ENCODE results near the gene ETNPPL.

Gene ETNPPL

DNA sequence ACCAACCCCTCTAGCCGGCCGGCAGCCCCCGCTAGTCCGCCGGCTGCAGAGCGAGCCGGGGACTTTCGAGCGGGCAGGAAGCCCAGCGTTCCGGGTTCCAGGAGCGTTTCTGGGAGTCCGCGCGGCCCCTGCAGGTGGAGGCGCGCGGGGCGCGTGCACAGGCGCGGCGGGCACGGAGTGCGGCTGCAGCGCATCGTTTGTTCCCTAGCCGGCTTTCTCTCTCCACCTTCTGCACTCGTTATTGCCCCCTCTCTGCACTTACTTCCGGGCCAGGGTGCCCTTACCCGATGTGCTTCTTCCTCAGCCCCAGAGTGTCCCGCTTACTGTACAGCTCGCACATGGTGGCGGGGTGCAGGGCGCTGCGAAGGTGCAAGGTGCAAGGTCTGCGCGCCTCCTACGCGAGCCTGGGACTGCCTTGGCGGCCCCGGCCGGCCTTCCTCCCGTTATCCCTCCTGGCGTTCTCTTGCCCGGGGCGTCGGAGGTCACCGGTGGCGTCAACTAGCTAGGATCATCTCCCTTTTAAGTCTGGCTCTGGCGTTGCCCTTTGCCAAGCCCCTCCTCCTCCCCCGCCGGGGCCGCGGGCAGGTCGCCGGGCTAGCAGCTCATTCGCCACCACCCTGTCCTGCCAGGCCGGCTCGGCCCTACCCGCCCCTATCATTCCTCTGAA lies at the start of gene ETNPPL:
Gene ETNPPL (minus strand): TSS at position 495 of the 667 bp plus-strand sequence. CDS start 155 bp downstream, at position 340.
- no peak for DNase-seq (ENCODE audit: low read depth in 2 of 2)

- DNase-seq (ENCODE audit: low read depth in 2 of 2): no peak
Measured at GRCh38 chr4:108811486-108811885, 48.6 kb upstream of the ETNPPL start.

- DNase-seq (ENCODE audit: low read depth in 2 of 2): no peak
Measured at GRCh38 chr4:108810087-108810486, 47.2 kb upstream of the ETNPPL start.

DNA sequence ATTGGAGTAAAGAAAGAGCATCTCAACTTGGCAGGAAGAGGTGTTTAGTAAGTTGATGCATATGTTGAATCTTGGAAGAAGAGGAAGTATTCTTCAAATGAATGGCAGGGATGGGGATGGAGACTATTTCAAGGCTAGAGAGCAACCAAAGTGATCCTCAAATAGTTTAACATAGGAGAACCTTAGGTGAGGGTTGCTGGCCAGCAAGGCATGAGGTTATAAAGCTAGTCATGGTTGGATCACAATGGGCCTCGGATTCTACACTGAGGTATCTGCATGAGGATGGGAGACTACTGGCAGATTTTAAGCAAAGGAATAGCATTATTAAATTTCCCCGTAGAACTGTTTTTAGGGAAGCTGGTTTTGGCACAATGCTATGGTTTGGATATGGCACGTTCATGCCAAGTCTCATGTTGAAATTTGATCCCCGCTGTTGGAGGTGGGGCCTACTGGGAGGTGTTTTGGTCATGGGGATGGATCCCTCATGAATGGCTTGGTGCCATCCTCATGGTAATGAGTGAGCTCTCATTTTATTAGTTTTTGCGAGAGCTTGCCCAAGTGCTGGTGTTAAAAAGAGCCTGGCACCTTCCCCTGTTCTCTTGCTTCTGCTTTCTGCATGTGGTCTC lies 41.9 kb upstream of the ETNPPL start:
- no peak for DNase-seq (ENCODE audit: low read depth in 2 of 2)

DNA sequence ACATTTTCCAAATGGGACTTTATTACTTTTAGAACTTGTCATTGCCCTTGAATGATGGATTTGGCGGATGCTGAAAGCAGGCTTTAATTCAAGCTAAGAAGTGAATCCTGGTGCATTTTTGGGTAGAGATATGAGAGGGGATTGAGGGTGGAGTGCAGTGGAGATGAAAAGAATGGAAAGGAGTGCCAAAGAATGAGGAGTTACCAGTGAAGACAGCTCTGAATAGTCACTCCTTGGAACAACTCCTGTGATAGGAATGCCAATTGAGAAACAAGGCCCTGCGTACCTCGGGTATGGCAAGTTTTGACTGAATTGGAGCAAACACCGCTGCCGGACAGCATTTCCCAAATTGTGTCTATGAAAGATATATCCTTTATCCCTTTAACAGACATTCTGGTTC lies 36.5 kb upstream of the ETNPPL start:
- no peak for DNase-seq (ENCODE audit: low read depth in 2 of 2)

DNA sequence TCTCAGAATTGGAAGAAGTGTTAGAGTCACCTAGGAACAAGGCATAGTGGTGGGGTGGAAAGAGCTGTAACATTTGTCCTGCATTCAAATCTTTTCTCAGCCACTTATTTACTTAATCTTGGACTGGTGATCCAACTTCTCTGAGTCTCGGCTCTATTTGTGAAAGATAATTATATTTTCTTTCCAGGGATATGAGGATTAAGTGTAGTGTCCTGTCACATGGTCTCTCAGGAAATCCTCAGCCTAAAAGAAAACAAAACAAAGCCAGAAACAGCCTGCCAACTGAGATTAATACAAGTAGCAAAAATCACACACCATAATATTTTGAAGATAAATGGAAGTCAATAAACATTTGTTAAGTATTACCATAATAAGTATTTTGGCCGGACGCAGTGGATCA lies 33.3 kb upstream of the ETNPPL start:
- no peak for DNase-seq (ENCODE audit: low read depth in 2 of 2)

- no peak for DNase-seq (ENCODE audit: low read depth in 2 of 2)
Measured at GRCh38 chr4:108795733-108796132, 32.9 kb upstream of the ETNPPL start.

DNA sequence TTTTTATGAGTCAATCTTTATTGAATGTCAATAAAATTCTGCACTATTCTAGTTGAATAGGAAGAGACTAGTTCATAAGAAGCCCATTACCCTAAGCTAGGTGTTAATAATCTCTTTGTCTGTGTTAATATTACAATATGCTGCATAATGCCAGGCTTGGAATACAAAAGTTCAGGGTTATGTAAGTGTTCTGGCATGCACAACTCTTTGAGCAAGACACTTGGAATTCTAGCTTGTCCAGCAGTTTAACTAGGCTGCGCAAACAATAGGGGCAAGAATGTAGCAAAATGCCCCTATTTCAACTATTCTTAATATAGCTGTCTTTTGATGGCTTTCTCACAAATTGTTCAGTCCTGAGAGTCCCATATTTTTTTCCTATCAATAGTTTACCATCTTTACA lies 31.3 kb upstream of the ETNPPL start:
- DNase-seq (ENCODE audit: low read depth in 2 of 2): no peak

DNA sequence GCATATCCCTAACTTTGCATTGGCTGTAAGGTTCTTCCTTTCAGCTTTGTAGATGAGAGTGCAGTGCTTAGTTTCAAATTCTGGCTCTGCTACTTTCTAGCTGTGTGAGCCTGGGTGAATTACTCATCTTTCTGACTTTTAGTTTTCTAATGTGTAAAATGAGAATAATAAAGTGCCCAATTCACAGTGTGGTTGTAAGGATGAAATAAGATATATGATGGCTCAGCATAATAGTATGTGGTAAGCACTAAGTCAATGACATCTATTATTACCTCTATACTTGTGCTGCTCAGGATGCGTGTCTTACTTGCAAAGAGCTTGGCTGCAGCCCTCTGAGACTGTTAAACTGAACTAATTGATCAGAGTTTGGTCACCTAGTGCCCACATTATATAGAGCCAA lies 30.6 kb upstream of the ETNPPL start:
- no peak for DNase-seq (ENCODE audit: low read depth in 2 of 2)

DNA sequence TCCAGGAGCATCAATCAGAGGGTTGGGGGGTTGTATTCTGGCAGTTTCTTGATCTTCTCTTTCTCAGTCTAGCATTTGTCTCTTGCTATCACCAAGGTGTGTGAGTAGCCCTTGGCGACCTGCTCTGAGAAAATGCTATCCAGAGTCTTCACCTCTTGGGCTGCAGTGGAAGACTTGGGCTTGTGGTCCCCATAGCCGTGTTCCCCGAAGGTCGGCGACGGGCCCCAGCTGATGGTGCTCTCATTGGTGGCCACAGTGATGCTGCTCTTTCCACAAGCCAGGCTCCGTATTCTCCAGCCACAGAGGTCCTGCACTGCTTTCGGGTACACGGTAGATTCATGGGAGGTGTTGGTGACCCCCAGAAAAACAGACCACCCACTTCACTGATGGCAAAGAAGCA lies 25.9 kb upstream of the ETNPPL start:
- DNase-seq (ENCODE audit: low read depth in 2 of 2): no peak

GRCh38 chr4:108787724-108788123 lies 24.9 kb upstream of the ETNPPL start:
- no peak for DNase-seq (ENCODE audit: low read depth in 2 of 2)

GRCh38 chr4:108787106-108787505 lies 24.3 kb upstream of the ETNPPL start:
- no peak for DNase-seq (ENCODE audit: low read depth in 2 of 2)

DNA sequence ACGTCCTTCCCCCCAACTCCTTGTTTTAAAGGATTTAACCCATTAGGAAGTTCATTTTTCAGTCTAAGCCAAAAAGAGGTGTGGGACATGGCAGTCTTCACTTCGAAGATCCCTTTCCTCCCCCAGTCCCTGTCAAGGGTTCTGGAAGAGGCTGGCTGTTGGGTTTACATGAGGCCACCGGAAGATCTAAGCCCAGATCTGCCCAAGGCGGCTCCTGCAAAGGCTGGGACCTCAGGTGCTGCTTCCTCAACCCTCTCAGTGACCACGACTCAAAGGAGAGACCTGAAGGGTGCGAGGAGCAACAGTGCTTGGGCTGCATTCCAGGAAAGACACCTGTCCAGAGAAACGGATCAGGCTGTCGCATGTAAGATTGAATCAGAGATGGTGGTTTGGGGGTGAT lies 23.5 kb upstream of the ETNPPL start:
- DNase-seq (ENCODE audit: low read depth in 2 of 2): no peak

GRCh38 chr4:108783665-108784463 lies 21.0 kb upstream of the ETNPPL start:
- DNase-seq (ENCODE audit: low read depth in 2 of 2): no peak

GRCh38 chr4:108779958-108780357 lies 17.1 kb upstream of the ETNPPL start:
- no peak for DNase-seq (ENCODE audit: low read depth in 2 of 2)

GRCh38 chr4:108777388-108777787 lies 14.5 kb upstream of the ETNPPL start:
- no peak for DNase-seq (ENCODE audit: low read depth in 2 of 2)

GRCh38 chr4:108775921-108776320 lies 13.1 kb upstream of the ETNPPL start:
- DNase-seq (ENCODE audit: low read depth in 2 of 2): no peak

DNA sequence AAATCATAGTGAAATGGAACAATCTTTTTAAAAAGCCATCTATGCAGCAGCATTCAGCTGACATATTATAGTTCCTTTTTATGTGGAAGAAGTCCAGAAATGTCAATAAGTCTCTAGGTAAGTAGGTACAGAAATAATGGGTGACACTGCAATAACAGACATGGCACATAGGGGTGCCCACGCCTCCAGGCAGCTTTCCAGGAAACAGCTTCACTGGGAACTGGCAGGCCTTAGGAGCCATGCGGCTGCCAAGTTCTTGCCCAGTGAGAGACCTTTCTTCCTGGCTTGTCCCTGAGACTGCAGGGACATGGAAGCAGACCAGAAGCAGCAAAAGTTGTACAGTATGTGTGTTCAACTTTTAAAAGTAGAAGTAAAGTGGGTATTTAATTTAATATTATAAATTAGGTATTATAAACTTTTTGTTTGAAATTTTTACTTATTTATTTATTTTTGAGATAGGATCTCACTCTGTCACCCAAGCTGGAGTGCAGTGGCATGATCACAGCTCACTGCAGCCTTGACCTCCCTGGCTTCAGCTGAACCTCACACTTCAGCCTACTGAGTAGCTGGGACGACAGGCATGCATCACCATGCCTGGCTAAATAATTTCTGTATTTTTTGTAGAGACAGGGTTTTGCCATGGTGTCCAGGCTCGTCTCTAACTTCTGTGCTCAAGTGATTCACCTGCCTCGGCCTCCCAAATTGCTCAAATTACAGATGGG lies 12.1 kb upstream of the ETNPPL start:
- no peak for DNase-seq (ENCODE audit: low read depth in 2 of 2)

- no peak for DNase-seq (ENCODE audit: low read depth in 2 of 2)
Measured at GRCh38 chr4:108772402-108772801, 9.5 kb upstream of the ETNPPL start.

DNA sequence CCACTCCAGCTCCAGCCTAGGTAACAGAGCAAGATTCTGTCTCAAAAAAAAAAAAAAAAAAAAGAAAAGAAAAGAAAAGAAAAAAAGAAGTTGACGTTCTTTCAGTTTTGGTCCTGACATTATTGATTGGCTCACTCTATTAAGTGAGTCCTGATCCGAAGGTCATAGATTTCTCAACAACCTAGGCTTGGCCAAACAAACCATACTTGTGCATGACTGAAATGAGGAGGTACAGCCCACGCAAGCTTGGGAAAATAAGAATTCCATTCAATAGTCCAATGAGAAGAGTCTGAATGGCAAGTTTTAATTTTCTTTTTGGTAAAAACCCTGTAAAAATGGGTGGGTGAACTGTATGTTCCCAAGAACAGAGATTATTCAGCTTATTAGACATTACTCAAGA lies 3.2 kb upstream of the ETNPPL start:
- DNase-seq (ENCODE audit: low read depth in 2 of 2): no peak

- no peak for DNase-seq (ENCODE audit: low read depth in 2 of 2)
Measured at GRCh38 chr4:108763986-108764385, 1.1 kb upstream of the ETNPPL start.

- DNase-seq (ENCODE audit: low read depth in 2 of 2): no peak
Measured at GRCh38 chr4:108763226-108763593, 357 bp upstream of the ETNPPL start.
